Activated CD4-positive, alpha-beta T cell treated with anti-CD3 and anti-CD28 coated beads, Interleukin-2, amount 50 U/mL, for 24 hours (primary cell): Measurements from ENCODE around the gene ADAMTS12.

Experiments used
- DNase-seq, 2 donors: peaks; one replicate each; pipeline ENCODE4 v3.0.0-alpha.2; 2020; ENCODE audit warnings: low read depth in 1 of 2, low spot score in 1 of 2

Gene ADAMTS12

DNA sequence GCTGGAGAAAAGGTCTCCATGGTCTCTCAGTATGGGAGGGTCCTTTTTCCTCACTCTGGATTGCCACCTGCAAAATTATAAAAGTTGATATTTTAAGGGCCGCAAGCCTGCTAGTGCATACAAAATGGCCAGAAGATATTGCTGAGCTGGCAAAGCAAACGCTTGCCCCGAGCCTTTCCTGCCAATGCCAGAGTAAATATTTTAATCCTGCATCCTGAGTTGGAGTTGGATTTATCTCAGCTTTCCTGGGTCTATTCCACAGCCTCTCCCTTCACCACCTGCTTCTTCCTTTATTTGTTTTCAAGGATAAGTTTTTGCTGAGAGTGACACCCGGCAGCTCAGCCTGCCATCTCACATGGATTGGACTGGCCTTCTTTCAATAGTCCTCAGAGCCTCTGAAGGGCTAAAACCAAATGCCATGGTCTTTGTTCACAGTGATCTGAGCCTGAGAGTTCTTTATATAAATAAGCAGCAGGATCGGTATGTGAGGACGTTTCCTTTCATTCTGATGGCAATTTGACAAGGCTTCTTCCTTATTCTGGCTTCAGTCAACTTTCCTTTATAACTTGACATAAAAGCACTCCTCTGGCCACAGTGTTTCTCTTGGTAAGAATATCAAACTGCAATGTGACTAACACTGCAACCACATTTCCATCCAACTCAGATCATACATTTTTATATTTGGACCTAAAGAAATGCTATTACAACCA lies 170.1 kb downstream of the ADAMTS12 start:
- no peak for DNase-seq

DNA sequence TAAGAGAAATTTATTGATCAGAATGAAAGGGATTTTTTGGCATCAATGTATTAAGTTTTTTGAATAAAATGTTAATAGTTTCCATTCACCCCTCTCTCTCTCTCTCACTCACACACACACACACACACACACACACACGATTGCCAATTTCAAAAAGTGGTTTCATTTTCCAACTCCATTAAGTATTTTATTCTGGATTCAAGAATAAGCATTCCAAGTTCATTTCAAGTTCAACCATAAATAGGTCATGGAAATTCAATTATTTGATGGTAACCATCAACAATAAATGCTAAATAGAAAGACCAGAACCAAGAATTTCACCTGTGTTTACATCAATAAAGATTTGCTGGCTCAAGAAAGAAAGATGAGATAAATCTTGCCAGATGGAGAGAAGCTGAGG lies 171.6 kb downstream of the ADAMTS12 start:
- DNase-seq = no peak

- no peak for DNase-seq
Observed at GRCh38 chr5:33719769-33720168, 172.0 kb downstream of the ADAMTS12 start.

DNA sequence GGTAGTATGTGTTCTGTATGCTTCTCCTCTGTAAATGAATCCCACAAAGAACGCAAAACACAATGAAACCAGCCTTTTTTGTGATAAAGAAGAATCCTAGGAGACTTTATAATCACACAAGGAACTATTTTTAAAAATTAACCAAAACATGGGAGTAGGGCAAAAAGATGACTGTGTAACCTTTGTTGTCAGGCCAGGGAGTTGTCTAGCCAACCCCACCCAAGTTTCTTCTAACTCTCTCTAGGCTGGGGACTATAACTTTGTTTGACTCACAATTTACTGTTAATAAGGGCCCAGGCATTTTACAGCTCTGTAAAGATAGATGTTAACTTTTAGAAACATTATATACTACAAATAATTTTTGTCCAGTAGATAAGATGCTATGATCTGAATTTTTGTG lies 176.1 kb downstream of the ADAMTS12 start:
- DNase-seq = no peak

GRCh38 chr5:33713136-33713765 lies 178.5 kb downstream of the ADAMTS12 start:
- no peak for DNase-seq

GRCh38 chr5:33712664-33713063 lies 179.1 kb downstream of the ADAMTS12 start:
- DNase-seq = no peak

GRCh38 chr5:33711094-33711679 lies 180.6 kb downstream of the ADAMTS12 start:
- no peak for DNase-seq

DNA sequence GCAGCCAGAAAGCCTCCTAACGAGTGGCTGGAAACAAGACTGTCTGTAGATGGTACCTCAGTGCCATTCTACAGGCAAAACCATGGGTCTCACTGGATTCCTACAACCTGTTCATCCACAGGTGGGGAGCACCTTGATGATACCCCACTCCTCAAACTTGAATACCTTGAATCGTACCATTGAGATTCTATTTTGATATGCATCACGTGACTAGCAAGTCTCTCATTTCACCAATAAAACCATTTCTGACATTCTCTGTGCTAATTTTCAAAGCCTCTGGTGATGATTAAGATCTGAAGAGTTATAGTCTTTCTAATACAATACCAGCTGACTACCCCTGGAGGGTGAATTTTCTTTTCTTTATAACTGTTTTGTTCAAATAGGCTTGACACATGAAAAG lies 188.9 kb downstream of the ADAMTS12 start:
- DNase-seq = no peak

DNA sequence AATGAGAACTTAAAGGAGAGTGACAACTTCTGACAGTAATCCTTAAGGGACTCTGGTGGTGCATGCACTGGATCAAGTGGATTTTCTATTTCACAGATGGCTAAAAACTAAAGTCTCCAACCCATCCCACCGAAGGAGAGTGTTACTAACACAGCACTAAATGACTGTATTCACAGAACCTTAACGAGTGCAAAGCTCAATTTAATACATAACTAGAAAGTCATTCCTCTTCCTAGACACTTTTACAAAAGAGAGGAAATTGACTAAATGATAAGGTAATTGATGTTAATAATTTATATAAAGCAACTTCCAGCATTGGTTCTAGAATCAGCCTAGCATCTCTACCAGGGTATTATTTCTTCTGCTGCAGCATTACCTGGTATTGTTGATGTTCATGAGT lies 189.8 kb downstream of the ADAMTS12 start:
- DNase-seq = no peak

GRCh38 chr5:33701251-33701650 lies 190.5 kb downstream of the ADAMTS12 start:
- no peak for DNase-seq

DNA sequence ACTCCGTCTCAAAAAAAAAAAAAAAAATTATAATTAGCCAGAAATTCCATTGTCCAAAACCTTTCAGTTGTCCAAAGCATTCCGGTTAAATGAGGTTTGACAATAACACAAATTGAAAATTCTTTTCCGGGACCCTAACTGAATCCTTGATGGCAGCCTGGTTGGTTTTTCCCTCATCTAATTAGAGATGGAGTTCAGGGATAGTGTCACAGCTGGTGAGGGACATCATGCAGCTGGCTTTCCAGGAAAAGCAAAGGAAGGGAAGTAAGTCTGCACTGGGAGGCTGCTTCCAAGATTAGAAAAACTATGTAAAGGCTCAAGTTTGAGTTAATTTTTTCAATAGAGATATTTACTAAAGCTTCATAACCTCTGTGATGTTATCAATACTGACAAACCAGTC lies 195.4 kb downstream of the ADAMTS12 start:
- no peak for DNase-seq

DNA sequence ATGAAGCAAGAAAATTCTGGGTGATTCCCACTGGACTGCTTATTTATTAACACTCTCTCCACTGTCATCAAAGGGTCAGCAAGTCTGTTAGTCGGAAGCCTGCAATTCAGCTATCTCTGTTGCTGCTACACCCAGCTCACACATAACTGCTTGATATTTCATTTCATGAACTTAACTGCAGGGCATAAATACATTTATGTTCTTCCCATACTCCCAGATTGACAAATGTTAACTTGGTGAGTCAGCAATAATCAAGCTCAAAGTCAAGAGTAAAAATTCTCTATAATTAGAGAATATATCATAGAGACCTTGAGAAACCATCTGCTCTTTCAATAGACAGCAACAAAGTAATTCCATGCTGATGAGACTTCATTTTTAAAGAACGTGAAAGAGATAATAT lies 198.8 kb downstream of the ADAMTS12 start:
- no peak for DNase-seq

- DNase-seq = no peak
Observed at GRCh38 chr5:33691856-33692255, 199.9 kb downstream of the ADAMTS12 start.

GRCh38 chr5:33690374-33691135 lies 201.2 kb downstream of the ADAMTS12 start:
- no peak for DNase-seq

- DNase-seq = no peak
Observed at GRCh38 chr5:33688526-33688925, 203.3 kb downstream of the ADAMTS12 start.

- DNase-seq = no peak
Observed at GRCh38 chr5:33688066-33688465, 203.7 kb downstream of the ADAMTS12 start.

- no peak for DNase-seq
Observed at GRCh38 chr5:33685873-33686755, 205.7 kb downstream of the ADAMTS12 start.

DNA sequence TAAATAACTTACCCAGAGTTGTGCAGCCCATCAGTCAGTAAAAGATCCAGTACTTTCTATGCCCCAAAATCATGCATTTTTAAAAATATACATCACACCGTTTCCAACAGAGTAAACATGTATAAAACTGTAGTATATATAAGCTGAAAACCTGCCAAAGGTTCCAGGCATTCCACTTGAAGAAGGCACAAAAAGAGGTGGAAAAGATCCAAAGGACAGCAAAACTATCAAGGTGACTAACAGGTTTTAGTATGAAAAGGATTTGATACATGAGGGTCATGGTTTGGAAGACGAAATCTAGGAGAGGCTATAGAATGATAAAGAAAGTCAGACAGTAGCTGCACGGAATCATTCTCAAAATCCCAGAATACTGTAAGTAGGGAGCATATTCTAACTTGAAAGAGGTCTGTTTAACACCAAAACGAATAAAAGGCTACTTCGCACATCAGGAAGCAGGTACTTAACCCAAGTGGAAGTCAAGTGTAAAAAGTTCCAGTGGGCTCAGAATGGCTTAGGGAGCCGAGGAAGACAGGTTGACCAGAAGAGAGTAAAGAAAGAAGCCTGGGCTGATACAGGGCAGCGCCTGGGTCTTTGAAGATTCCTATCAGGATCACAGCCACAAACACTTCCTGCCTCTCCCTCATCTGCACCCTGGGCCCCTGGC lies 207.2 kb downstream of the ADAMTS12 start:
- DNase-seq = no peak

GRCh38 chr5:33679791-33680190 lies 212.0 kb downstream of the ADAMTS12 start:
- no peak for DNase-seq

GRCh38 chr5:33675958-33676464 lies 215.8 kb downstream of the ADAMTS12 start:
- no peak for DNase-seq
